Measurements from ENCODE around the gene VSIG8.
A peak's percentile ranks its signal among the peaks of the same experiment; 100 is the strongest.
"Not testable (repeated sequence)": the region's sequence is repeated elsewhere in the genome, so short reads cannot be mapped to it uniquely, and the experiment has no call there.

Gene VSIG8, protein sequence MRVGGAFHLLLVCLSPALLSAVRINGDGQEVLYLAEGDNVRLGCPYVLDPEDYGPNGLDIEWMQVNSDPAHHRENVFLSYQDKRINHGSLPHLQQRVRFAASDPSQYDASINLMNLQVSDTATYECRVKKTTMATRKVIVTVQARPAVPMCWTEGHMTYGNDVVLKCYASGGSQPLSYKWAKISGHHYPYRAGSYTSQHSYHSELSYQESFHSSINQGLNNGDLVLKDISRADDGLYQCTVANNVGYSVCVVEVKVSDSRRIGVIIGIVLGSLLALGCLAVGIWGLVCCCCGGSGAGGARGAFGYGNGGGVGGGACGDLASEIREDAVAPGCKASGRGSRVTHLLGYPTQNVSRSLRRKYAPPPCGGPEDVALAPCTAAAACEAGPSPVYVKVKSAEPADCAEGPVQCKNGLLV

DNA sequence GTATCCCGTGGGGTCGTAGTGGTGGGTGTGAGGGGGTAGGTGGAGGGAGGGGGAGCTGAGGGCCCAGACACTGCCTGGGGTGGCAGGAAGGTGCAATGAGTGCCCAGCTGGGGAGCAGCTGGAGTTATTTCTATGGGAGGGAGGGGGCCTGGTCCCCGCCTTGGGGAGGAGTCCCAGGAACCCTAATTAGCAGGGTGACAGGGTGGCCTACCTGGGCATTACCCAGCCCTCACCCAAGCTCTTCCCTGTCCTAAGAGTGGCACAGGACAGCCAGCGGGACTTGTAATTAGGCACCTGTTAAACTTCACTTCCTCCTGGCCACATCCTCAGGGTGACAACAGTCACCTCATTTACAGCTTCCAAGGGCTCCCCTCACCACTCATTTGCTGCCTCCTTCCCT is at the start of gene VSIG8:
VSIG8 (minus strand) TSS at position 101 of the 400 bp plus-strand sequence. CDS start 136 bp downstream, outside the sequence.
- DNase-seq (ENCODE audit: low spot score), result no peak

DNA sequence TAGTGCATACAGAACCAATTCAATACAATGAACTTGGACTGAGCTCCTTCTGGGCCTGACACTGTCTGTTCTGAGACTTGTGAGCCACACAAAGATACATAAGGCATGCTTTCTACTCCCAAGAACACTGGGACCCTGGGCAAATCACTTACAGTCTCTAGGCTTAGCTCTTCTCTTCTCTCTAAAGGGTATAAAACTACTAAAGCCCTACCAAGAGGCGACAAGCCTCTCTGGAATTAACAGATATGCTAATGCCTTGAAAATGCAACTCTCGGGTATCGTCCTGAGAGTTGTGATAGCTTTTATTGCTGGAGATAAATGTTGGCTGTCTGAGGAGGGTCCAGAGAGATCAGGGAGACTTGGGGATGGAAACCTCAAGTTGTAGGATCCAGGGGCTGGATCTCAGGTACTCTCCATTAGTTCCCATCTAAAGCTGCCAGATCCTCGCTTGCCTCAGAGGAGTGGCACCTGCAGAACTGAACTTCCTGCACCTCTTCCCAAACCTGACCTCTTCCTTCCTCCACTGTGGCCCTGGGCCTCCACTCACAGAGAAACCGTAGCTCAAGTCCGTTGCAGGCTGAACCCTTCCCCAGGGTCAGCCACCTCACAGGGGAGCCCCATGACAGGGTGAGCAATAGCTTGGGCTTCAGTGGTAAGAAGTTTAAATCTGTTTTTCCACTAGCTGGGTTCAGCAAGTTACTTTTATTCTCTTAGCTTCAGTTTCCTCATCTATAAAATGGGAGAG is 49.0 kb upstream of the VSIG8 start:
- DNase-seq (ENCODE audit: low spot score), result no peak

DNA sequence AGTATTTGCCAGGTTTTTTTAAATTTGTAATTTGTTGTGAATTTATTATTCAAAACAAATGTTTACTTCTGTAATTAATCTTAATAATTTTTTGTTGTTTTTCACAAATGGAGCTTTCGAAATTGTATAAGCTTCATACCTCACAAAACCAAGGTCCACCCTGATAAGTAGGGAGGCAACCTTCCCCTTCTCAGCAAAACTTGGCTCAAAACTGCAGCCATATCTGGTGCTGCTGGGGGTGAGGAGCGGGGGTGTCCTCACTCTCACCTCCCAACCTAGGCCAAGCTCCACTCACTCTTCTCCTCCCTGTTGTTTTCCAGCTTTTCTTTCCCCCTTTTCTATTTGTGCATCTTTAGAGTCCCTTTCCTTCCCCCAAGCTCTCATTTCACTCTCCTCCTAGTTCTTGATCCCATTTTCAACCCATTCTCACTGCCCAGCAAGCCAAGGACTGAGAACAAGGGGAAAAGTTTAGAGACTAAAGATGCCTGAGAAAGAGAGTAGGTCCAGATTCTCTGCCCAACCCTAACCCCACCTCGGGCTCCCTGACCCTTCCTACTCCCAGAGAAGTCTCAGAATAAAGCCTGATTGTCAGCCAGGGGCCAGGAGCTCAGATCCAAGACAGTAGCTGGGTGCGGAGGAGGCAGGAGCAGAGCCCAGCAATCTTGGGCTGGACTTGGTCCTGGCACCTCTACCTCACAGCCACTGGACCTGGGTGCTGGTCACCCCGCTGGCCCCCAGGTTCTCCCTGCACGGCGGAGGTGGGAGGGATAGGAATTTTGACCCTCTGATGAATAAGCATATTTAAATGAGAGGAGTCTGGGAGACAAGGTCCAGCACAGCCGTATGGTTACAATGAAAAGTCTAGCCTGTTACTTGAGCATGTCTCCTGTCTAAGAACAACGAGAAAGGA is 45.8 kb upstream of the VSIG8 start:
- DNase-seq (ENCODE audit: low spot score), result no peak

DNA sequence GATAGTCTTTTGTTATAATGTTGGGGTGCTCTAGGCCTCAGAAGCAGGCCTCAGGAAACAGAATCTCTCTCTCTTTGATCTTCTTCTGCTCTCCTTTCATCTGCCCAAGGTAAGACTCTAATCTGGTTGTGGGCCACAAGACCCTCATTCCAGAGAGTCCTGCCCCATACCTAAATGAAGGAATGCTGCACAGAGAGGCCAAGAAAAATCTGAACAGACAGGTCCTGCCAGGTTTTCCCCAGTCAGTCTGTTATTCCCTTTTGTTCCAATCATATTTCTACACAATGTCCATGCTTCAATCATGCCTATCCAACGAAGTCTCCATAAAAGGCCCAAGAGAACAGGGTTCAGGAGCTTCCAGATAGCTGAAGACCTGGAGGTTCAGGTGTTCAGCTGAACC is 44.5 kb upstream of the VSIG8 start:
- no peak for DNase-seq (ENCODE audit: low spot score)

DNA sequence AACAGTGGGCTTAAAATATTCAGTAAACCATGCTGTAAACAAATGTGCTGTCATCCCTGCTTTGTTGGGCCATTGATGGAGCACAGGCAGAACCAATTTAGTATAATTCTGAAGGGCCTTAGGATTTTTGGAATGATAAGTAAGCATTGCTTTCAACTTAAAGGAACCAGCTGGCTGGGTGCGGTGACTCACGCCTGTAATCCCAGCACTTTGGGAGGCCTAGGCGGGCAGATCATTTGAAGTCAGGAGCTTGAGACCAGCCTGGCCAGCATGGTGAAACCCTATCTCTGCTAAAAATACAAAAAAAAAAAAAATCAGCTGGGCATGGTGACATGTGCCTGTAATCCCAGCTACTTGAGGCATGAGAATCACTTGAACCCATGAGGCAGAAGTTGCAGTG is 41.6 kb upstream of the VSIG8 start:
- not testable (repeated sequence) for DNase-seq (ENCODE audit: low spot score)

DNA sequence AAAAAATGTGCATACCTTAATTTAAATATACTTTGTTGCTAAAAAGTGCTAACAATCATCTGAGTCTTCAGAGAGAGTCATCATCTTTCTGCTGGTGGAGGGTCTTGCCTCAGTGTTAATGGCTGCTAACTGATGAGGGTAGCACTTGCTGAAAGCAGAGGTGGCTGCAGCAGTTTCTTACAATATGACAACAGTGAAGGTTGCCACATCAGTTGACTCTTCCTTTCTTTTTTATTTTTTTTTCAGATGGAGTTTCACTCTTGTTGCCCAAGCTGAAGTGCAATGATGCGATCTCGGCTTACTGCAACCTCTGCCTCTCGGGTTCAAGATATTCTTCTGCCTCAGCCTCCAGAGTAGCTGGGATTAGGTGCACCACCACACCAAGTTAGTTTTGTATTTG is 40.1 kb upstream of the VSIG8 start:
- DNase-seq (ENCODE audit: low spot score), result no peak

DNA sequence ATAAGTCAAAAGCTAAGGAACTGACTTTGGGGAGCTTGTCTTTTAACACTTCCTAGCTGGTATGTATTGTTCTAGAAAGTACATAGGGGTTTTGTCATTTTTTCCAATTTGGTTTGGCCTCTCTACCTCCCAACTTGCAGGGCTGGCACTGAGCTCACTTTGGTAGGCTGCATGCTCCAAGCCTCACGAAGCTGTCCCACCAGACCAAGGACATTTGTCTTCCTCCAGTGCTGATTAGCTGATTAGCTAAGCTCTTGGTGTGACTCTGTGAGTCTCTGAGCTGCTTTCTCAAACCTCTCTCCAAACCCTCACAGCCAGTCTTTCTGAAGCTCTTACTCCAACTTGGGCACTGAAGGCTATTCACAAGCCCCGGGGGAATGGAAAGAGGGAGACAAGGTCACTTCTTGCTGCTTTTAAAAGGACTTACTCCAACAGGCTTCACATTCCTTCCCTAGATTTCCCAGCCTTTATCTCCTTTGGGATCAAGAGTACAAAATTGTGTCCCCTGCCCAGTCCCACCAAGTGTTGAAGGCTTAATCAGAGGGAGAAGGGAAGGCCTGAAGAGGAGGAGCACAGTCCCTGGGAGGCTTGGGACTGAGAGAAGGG is 38.4 kb upstream of the VSIG8 start:
- DNase-seq (ENCODE audit: low spot score), result no peak

DNA sequence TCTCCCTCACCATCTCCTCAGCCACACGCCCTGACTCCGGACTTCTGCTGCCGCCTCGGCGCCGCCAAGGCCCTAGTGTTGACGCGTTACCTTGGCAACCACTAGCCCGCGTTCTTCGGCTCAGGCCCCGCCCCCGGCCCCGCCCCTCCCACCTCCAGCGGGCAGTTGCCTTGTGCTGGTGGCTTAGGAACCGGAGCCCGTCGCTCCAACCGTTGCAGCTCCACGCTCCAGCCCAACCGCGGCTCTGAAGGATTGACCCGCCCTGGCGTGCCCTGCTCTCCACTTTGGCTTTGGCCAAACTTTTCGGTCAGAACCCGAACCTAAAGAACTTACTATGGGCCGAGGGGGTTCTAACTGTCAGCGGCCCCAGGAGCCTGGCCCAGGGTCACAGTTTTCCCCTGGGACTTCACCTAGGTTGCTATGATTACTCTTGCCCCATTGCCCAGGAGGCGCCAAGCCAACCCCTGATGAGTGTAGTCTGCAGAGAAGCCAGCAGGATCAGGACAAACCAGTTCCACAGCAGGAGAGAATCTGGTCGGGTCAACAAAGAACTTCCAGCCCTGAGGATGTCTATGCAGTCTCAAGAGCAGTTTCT is 37.7 kb upstream of the VSIG8 start, which contains the start of gene CFAP45:
CFAP45 (minus strand) TSS at position 80 of the 595 bp plus-strand sequence; CDS start at position 13, 67 bp downstream.
- no peak for DNase-seq (ENCODE audit: low spot score)

DNA sequence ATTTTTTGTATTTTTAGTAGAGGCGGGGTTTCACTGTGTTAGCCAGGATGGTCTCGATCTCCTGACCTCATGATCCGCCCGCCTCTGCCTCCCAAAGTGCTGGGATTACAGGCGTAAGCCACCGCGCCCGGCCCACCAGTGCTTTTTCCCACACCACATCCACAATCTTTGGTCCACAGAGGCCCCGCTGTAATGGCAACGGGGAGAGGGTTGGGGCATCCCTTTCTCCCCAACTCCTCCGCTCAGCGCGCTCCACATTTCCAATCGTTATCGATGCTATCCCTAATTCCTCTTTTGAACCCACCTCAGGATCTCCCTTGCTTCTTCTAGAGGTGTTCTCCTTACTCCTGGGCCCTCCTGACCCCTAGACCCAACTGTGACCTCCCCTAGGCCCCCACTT is 37.2 kb upstream of the VSIG8 start:
- not testable (repeated sequence) for DNase-seq (ENCODE audit: low spot score)

DNA sequence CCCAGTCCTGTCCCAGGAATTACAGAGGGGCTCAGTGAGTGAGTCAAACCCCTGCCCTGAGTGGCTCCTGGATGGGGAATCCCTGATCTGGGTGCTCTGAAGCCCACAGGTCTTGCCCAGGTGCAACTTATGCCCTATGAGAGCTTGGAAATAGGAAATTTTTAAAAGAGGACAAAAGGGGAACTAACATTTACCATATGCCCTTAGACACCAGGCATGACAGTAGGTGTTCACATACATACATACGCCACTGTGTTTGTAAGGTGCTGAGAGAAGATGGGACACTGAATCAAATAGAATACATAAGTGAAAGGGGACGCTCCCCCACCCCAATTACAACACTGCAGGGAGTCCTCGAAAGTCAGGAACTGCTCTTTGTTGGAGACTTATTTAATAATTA is 36.1 kb upstream of the VSIG8 start:
- no peak for DNase-seq (ENCODE audit: low spot score)

DNA sequence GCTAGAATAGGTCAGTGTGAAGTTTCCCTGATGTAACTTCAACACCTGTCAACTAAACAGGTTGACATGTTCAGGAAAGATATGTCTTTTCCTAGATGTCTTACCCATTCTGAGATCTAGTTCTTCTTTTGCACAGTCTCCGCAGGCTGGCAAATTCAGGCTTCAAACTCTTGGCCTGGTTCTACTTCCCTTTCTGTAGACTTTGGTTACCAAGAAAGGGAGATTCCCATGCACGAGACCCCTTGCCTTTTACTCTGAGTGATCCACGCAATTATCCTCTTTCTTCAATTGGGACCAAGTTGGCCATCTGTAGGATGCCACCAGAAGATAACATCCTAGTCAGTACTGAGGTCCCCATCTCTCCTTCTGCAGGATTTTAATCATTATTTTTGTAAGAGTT is 35.5 kb upstream of the VSIG8 start:
- DNase-seq (ENCODE audit: low spot score), result no peak

DNA sequence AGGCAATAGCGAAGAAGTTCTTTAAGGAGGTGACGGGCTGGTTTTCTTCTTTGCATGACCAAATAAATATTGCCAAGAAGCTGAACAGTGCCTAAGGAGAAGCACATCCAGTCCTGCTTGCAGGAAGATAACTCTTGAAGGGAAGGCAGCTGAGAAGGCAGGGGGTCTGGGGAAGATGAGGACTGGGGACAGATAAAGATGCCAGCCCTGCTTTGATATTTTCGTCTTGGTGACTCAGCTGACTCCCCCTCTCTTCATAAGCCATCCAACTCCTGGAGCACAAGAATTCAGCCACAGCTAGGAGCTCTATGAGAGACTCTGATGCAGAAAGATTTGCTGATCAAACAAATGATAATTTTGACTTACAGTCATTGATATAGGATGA is 34.1 kb upstream of the VSIG8 start:
- no peak for DNase-seq (ENCODE audit: low spot score)

DNA sequence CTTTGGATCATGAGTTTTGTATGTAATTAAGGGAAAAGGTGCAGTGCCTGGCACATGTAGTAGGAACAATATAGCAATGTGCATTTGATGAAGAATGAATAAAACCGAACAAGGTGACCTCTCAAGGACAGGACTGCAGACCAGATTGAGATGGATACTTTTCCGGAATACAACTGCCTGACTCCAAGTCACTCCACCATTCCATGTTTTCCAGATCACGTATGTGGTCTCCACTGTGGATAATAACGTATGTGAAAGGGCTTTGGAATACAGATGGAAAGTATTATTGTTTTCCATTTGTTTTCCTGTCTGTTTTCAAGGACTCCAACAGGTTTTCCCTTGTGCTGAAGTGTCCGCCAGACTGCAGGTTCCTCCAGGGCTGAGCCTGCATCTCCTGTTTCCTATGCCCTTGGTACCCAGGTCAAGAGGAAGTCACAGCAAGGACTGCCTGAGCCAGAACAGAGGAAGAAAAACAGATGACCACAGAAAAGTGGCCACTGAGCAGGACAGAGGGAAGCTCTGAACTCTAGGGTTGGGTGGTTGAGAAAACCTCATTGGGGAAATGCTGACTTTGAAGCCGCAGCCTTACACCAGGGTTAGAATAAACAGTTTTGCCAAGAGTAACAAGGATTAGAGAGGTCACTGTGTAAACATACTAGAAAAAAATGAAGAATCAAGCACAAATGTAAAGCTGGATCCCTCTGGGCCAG is 33.5 kb upstream of the VSIG8 start:
- no peak for DNase-seq (ENCODE audit: low spot score)

DNA sequence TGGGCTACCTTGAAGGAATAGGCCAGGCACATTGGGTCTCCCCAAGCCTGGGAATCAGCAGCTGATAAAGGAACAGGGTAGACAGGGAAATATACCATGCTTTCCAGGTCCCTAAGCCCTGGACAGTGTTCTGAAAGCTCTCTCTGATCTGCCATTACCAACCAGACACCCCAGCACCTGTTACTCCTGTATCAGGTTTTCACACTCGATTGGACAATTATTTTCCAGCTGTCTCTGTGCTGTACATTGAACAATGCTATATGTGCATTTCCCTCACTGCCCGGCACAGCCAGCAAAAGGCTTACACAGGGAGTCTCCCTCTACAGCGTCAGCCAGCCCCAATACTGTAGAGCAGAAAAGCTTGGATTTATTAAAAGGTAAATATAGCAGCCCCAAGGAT is 32.8 kb upstream of the VSIG8 start:
- DNase-seq (ENCODE audit: low spot score), result no peak

DNA sequence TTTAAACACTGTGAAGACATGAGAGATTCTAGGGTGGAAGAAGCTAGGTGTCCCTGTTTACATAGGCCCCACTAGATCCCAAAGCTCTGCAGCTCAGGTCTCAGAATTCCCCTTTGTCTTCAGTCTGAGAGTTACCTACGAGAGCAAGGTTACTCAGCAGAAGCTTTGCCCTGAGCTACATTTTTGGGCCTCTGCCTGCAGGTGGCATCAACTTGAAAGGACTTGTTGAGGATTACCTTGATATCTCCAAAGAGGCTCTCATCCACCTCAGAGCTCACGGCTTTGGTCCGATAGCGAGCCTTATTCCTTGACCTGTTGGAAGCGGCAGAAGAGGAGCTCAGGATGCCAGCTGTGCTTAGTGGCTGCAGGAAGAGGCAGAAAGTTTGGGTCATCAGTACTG is 30.5 kb upstream of the VSIG8 start:
- no peak for DNase-seq (ENCODE audit: low spot score)

DNA sequence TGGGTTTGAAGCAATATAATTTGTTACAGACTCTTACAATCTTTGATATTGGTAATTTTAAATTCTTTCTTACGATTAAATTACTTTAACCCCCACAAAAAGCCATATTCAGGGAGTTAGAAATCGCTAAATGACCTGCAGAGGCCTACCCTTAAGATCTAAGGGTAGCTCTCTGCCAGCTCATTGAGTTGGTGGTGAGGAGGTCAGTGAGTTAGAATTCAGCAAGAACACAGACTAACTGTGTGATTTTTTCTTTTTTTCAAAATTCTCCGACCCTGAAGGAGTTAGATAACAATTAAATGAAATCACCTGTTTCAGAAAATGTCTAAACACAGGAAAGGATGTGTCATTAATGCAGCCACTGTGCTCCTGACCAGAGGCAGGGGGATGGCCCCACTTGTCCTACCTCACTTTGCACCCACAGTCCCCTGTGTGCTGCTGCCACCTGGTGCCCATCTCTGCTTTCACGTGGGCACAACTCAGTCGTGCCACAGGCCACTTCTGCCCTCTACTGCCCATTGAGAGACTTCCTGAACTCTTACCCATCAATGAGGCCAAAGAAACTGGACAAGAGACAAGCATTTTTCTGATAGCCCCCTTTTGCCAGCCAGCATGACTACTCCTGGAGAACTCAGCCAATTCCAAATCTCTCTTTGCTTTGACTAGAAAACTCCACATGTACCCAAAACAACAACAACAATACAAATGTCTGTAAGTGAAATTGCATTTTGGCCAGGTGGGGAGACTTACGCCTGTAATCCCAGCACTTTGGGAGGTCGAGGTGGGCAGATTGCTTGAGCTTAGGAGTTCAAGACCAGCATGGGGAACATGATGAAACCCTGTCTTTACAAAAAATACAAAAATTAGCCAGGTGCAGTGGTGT is 29.1 kb upstream of the VSIG8 start:
- peak; percentile 82 for DNase-seq (ENCODE audit: low spot score)

DNA sequence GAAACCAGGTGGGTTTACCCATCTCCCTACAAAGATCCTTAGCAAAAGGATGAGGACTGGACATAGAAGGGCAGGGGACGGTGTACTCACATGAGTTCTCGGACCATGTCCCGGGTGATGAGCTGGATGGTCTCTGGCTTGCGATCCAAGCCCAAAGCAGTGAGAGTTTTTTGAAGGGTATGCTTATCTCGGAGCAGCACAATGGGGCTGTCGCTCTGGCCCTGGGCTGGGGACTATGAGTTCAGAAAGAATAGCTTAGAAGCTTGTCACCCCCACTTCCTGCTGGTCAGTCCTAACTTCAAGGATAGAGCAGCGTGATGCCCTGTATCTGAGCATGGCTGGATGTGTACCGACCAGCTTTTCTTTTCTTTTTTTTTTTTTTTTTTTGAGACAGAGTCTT is 27.9 kb upstream of the VSIG8 start:
- no peak for DNase-seq (ENCODE audit: low spot score)

DNA sequence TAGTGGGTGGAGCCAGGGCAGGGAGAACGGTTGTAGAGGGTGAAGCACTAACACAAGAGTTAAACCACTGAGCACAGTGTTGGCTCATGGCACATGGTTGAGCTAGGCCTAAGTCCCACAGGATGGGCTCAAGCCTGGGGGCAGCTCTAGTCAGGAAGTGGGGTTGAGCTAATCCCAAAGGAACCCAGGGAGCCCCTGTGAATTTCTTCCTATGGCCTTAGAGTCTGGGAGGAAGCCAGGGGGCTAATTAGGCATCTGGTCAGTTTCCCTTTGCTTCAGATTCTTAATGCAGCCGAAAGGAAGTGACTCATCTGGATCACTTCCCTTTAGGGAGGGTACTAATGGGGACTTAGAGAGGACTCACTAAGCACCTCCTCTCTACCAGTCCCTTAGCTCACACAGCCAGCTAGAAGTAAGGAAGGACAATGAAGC is 27.4 kb upstream of the VSIG8 start:
- peak; percentile 57 for DNase-seq (ENCODE audit: low spot score)

DNA sequence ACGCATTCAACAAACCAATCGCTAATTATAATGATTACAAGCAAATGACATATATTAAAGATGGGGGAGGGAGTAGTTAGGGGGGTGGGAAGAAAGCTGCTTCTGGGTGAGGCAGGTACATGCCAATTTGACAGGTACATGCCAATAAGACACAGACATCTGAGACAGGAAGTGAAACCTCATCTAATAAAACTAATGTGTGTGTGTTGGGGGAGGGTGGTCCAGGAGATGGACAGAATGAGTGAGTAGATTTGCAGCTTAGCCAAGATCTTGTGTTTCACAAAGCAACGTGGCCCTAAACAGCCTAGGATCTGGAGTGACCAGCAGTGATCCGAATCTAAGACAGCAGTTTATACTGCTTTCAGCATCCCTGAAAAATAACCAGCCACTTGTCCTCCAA is 26.7 kb upstream of the VSIG8 start:
- DNase-seq (ENCODE audit: low spot score), result peak; percentile 26

DNA sequence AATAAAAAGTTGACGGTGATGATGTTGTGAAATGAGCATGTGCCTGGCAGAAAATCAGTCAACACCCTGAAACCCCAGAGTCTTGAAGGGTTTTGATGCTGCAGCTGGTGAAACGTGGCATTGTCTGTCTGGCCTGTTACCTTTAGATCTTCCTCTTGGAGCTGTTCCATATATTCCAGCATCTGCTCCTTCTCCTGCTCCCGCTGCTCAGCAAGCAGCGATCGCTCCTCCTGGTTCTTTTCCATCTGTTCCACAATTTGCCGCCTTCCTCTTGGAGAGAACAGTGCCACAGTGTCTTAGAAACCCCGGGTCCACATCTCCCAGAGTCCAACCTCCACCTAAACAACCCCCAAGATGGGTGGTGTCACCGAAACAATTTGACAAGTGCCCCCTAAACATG is 21.8 kb upstream of the VSIG8 start:
- DNase-seq (ENCODE audit: low spot score), result no peak

Data from NAMALWA (cell line).